Liver (tissue), 9 donors: Measurements from ENCODE around the gene TNPO3. TPM values are rescaled to one million over a fixed set of nuclear protein-coding genes. Genes with fewer than 3 reads are reported as not detected.

Experiments
- DNase-seq: peaks from one replicate; pipeline ENCODE4 v3.0.0-alpha.2; 2017; ENCODE audit warnings: low spot score
- H3K27ac ChIP-seq, 2 donors: one replicate each; pipeline ENCODE4 v1.7.0; 2013; ENCODE audit warnings: inconsistent platforms in 2 of 2, low read length in 2 of 2, control low read depth in 1 of 2, low read depth in 1 of 2, mild to moderate bottlenecking in 1 of 2
- H3K27me3 ChIP-seq, 4 donors: one replicate each; pipeline versions ENCODE4 v1.6.1 to v1.7.0; 2013; ENCODE audit warnings: low read length in 3 of 4, inconsistent platforms in 1 of 4, mild to moderate bottlenecking in 1 of 4, moderate library complexity in 1 of 4; ENCODE audit not compliant: control insufficient read depth in 4 of 4, insufficient read depth in 4 of 4
- H3K36me3 ChIP-seq, 4 donors: one replicate each; pipeline versions ENCODE4 v1.6.1 to v1.7.0; 2013; ENCODE audit warnings: low read length in 3 of 4, mild to moderate bottlenecking in 3 of 4, low read depth in 1 of 4, moderate library complexity in 1 of 4; ENCODE audit not compliant: control insufficient read depth in 4 of 4, insufficient read depth in 3 of 4
- H3K4me1 ChIP-seq, 4 donors: one replicate each; pipeline versions ENCODE4 v1.6.1 to v1.7.0; 2013; ENCODE audit warnings: low read length in 3 of 4, mild to moderate bottlenecking in 3 of 4, moderate library complexity in 1 of 4; ENCODE audit not compliant: control insufficient read depth in 4 of 4, insufficient read depth in 4 of 4
- H3K4me3 ChIP-seq, 3 donors: one replicate each; pipeline versions ENCODE4 v1.6.1 to v1.7.0; 2013; ENCODE audit warnings: low read length in 3 of 3, control low read depth in 1 of 3, low read depth in 1 of 3, mild to moderate bottlenecking in 1 of 3
- H3K9ac ChIP-seq, 2 donors: one replicate each; pipeline ENCODE4 v1.7.0; 2013; ENCODE audit warnings: low read length in 2 of 2, mild to moderate bottlenecking in 2 of 2, moderate library complexity in 2 of 2, control low read depth in 1 of 2, low read depth in 1 of 2
- H3K9me3 ChIP-seq, 4 donors: one replicate each; pipeline versions ENCODE4 v1.6.1 to v1.7.0; 2013; ENCODE audit warnings: low read length in 3 of 4; ENCODE audit not compliant: control insufficient read depth in 4 of 4
- EGR1 ChIP-seq, 2 donors: IDR thresholded peaks; 2 replicates each; pipeline ENCODE4 v1.6.1; 2016 to 2018; ENCODE audit warnings: antibody characterized with exemption in 2 of 2, low read depth in 2 of 2
- FOXA1 ChIP-seq: IDR thresholded peaks from 2 replicates; pipeline ENCODE4 v1.6.1; 2016; ENCODE audit warnings: antibody characterized with exemption
- GABPA ChIP-seq, 2 donors: IDR thresholded peaks in 1 of 2; conservative IDR thresholded peaks in 1 of 2; 2 replicates each; pipeline ENCODE4 v1.6.1; 2016; ENCODE audit warnings: antibody characterized with exemption in 2 of 2, mild to moderate bottlenecking in 1 of 2, moderate library complexity in 1 of 2
- HNF4A ChIP-seq, 2 donors: conservative IDR thresholded peaks; 2 replicates each; pipeline ENCODE4 v1.6.1; 2016; ENCODE audit warnings: antibody characterized with exemption in 2 of 2, mild to moderate bottlenecking in 2 of 2
- JUND ChIP-seq, 2 donors: IDR thresholded peaks; 2 replicates each; pipeline ENCODE4 v1.6.1; 2016; ENCODE audit warnings: antibody characterized with exemption in 2 of 2
- RAD21 ChIP-seq, 2 donors: IDR thresholded peaks; 2 replicates each; pipeline ENCODE4 v1.6.1; 2016; ENCODE audit warnings: antibody characterized with exemption in 2 of 2, mild to moderate bottlenecking in 2 of 2
- RXRA ChIP-seq, 2 donors: IDR thresholded peaks; 2 replicates each; pipeline ENCODE4 v1.6.1; 2017 to 2018; ENCODE audit warnings: antibody characterized with exemption in 2 of 2, mild to moderate bottlenecking in 1 of 2
- TAF1 ChIP-seq: conservative IDR thresholded peaks from 2 replicates; pipeline ENCODE4 v1.6.1; 2016; ENCODE audit warnings: antibody characterized with exemption, mild to moderate bottlenecking
- YY1 ChIP-seq: IDR thresholded peaks from 2 replicates; pipeline ENCODE4 v1.6.1; 2016; ENCODE audit warnings: antibody characterized with exemption, mild to moderate bottlenecking
- WGBS: extraction: QIAGEN DNeasy Blood & Tissue Kit; methylation state at CpG from one replicate; pipeline ENCODE4 v1.1.7; 2013; 5-methylcytosine and 5-hydroxymethylcytosine counted together
- polyA plus RNA-seq, 2 donors: library from polyadenylated mRNA; stranded (reverse) in 1 of 2; unstranded in 1 of 2; fragments of 200-250 nt in 1 of 2; fragments of >200 nt in 1 of 2; fragmentation: Nextera tagmentation in 1 of 2; extraction: Ambion mirVana in 1 of 2; gene quantifications; one replicate each; pipeline versions ENCODE4 v1.2.1 to v1.2.3, GENCODE V29; 2013 to 2015
- total RNA-seq, 2 donors: library from RNA; depleted of rRNA; stranded (reverse); fragments of >200 nt; gene quantifications; one replicate each; pipeline ENCODE4 v1.2.3, GENCODE V29; 2014
- TF ChIP-seq, protein P1 (sequence below): IDR thresholded peaks from 2 replicates; pipeline ENCODE4 v1.6.1; 2016; ENCODE audit warnings: antibody characterized with exemption
- TF ChIP-seq, protein P2 (sequence below): fragments of 150-350 bp; IDR thresholded peaks from 2 replicates; pipeline ENCODE4 v1.5.1; 2017; ENCODE audit warnings: improper control_type of control experiment, low read depth, low read length; ENCODE audit not compliant: missing input control
- TF ChIP-seq, protein P3 (sequence below): IDR thresholded peaks from 2 replicates; pipeline ENCODE4 v1.6.1; 2016; ENCODE audit warnings: antibody characterized with exemption
- TF ChIP-seq, protein P4 (sequence below): IDR thresholded peaks from 2 replicates; pipeline ENCODE4 v1.6.1; 2016; ENCODE audit warnings: antibody characterized with exemption, mild to moderate bottlenecking
- TF ChIP-seq, protein P5 (sequence below): IDR thresholded peaks from 2 replicates; pipeline ENCODE4 v1.6.1; 2016; ENCODE audit warnings: antibody characterized with exemption
- donor health status: healthy.
- donor health status: healthy.
- donor health status: healthy.
- donor health status: healthy.
- donor health status: healthy.

TNPO3 gene
- total and polyA plus RNA-seq, 4 donors, result 9.2 to 38.9 (median 20.0) TPM

DNA sequence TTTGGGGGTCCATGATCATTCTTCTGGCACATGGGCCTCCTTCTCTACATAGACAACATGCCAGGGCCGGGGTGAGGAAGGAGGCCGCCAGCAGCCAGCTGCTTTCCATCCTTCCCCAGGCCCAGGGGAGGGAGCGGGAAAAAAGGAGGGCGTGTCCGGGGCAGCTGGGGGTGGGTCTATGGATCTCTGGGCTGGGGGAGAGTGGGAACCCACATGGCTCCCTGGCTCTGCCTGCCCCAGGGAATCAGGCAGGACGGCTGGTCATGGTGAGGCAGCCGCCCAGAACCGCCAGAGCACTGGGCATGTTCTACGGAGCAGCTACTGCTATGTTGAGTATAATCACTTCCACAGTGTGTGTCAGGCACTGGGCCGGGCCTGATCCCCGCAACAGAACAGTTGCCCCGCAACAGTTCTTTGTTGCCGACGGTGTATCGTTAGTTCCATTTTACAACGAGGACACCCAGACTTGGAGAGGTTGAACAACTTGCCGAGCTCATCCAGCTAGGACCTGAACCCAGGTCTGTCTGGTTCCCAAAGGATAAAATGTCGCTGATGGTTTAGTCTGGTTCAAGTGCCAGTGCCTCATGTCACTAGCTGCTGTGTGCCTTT, 123.6 kb downstream of the TNPO3 start:
- no peaks in the 10 kb centered on the region for H3K9me3 ChIP-seq
- no peak overlapping the region for H3K27ac ChIP-seq
- H3K36me3 ChIP-seq, result no peaks in the 10 kb centered on the region
- H3K4me3 ChIP-seq, result no peak overlapping the region
- no peak overlapping the region for H3K9ac ChIP-seq
- WGBS, result 97% methylated on average over 18 of the region's 18 CpGs
- TF ChIP-seq JUND (IDR thresholded peaks at IDR 0.05) (no peak), RAD21 (IDR thresholded peaks at IDR 0.05) (no peak), FOXA1 (no peak), EGR1 (IDR thresholded peaks at IDR 0.05; ENCODE audit: low read depth in 2 of 2) (no peak), HNF4A (conservative IDR thresholded peaks at IDR 0.05) (no peak), TAF1 (no peak), RXRA (IDR thresholded peaks at IDR 0.05) (no peak), GABPA (IDR thresholded peaks at IDR 0.05 in 1 of 2, conservative IDR thresholded peaks at IDR 0.05 in 1 of 2) (no peak), YY1 (no peak)
- TF ChIP-seq, protein P1, sequence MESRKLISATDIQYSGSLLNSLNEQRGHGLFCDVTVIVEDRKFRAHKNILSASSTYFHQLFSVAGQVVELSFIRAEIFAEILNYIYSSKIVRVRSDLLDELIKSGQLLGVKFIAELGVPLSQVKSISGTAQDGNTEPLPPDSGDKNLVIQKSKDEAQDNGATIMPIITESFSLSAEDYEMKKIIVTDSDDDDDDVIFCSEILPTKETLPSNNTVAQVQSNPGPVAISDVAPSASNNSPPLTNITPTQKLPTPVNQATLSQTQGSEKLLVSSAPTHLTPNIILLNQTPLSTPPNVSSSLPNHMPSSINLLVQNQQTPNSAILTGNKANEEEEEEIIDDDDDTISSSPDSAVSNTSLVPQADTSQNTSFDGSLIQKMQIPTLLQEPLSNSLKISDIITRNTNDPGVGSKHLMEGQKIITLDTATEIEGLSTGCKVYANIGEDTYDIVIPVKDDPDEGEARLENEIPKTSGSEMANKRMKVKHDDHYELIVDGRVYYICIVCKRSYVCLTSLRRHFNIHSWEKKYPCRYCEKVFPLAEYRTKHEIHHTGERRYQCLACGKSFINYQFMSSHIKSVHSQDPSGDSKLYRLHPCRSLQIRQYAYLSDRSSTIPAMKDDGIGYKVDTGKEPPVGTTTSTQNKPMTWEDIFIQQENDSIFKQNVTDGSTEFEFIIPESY, result no peak
- TF ChIP-seq, protein P2, sequence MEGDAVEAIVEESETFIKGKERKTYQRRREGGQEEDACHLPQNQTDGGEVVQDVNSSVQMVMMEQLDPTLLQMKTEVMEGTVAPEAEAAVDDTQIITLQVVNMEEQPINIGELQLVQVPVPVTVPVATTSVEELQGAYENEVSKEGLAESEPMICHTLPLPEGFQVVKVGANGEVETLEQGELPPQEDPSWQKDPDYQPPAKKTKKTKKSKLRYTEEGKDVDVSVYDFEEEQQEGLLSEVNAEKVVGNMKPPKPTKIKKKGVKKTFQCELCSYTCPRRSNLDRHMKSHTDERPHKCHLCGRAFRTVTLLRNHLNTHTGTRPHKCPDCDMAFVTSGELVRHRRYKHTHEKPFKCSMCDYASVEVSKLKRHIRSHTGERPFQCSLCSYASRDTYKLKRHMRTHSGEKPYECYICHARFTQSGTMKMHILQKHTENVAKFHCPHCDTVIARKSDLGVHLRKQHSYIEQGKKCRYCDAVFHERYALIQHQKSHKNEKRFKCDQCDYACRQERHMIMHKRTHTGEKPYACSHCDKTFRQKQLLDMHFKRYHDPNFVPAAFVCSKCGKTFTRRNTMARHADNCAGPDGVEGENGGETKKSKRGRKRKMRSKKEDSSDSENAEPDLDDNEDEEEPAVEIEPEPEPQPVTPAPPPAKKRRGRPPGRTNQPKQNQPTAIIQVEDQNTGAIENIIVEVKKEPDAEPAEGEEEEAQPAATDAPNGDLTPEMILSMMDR, result no peak
- TF ChIP-seq, protein P3, sequence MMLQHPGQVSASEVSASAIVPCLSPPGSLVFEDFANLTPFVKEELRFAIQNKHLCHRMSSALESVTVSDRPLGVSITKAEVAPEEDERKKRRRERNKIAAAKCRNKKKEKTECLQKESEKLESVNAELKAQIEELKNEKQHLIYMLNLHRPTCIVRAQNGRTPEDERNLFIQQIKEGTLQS, result no peak
- TF ChIP-seq, protein P4, sequence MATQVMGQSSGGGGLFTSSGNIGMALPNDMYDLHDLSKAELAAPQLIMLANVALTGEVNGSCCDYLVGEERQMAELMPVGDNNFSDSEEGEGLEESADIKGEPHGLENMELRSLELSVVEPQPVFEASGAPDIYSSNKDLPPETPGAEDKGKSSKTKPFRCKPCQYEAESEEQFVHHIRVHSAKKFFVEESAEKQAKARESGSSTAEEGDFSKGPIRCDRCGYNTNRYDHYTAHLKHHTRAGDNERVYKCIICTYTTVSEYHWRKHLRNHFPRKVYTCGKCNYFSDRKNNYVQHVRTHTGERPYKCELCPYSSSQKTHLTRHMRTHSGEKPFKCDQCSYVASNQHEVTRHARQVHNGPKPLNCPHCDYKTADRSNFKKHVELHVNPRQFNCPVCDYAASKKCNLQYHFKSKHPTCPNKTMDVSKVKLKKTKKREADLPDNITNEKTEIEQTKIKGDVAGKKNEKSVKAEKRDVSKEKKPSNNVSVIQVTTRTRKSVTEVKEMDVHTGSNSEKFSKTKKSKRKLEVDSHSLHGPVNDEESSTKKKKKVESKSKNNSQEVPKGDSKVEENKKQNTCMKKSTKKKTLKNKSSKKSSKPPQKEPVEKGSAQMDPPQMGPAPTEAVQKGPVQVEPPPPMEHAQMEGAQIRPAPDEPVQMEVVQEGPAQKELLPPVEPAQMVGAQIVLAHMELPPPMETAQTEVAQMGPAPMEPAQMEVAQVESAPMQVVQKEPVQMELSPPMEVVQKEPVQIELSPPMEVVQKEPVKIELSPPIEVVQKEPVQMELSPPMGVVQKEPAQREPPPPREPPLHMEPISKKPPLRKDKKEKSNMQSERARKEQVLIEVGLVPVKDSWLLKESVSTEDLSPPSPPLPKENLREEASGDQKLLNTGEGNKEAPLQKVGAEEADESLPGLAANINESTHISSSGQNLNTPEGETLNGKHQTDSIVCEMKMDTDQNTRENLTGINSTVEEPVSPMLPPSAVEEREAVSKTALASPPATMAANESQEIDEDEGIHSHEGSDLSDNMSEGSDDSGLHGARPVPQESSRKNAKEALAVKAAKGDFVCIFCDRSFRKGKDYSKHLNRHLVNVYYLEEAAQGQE, result no peak
- TF ChIP-seq, protein P5, sequence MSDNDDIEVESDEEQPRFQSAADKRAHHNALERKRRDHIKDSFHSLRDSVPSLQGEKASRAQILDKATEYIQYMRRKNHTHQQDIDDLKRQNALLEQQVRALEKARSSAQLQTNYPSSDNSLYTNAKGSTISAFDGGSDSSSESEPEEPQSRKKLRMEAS, result no peak
- H3K27me3 ChIP-seq, result no peaks in the 10 kb centered on the region
- DNase-seq, result no peak
- H3K4me1 ChIP-seq, result peaks cover 3 to 18% (median 11%) of the 10 kb centered on the region in 4 donors
